ENCODE data around the gene SCGB1C2.
"Not testable (repeated sequence)": the region's sequence is repeated elsewhere in the genome, so short reads cannot be mapped to it uniquely, and the experiment has no call there.

SCGB1C2 gene

GRCh38 chr17:165939-166338 is 28.6 kb downstream of the SCGB1C2 start:
- no peak for TF ChIP-seq CTCF (IDR thresholded peaks at IDR 0.05; ENCODE audit: control insufficient read depth, extremely low read depth, insufficient read depth)
- no peak for DNase-seq (ENCODE audit: low read depth)
- H3K4me3 ChIP-seq (ENCODE audit: low read depth, low read length), result no peak overlapping the region

DNA sequence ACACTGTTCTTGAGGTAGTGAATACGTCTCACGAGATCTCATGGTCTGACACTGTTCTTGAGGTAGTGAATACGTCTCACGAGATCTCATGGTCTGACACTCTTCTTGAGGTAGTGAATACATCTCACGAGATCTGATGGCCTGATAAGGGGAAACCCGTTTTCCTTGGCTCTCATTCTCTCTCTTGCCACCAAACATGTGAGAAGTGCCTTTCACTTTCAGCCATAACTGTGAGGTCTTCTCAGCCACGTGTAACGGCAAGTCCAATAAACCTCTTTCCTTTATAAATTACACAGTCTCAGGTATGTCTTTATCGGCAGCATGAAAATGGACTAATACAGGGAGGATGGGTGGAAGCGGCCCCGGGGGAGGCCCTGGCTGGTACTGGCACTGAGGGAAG is 31.2 kb downstream of the SCGB1C2 start:
- H3K4me3 ChIP-seq (ENCODE audit: low read depth, low read length); DNase-seq (ENCODE audit: low read depth): not testable (repeated sequence)

GRCh38 chr17:170130-170670 is 32.8 kb downstream of the SCGB1C2 start:
- H3K4me3 ChIP-seq (ENCODE audit: low read depth, low read length), result no peak overlapping the region
- no peak for TF ChIP-seq CTCF (IDR thresholded peaks at IDR 0.05; ENCODE audit: control insufficient read depth, extremely low read depth, insufficient read depth)
- DNase-seq (ENCODE audit: low read depth), result no peak

DNA sequence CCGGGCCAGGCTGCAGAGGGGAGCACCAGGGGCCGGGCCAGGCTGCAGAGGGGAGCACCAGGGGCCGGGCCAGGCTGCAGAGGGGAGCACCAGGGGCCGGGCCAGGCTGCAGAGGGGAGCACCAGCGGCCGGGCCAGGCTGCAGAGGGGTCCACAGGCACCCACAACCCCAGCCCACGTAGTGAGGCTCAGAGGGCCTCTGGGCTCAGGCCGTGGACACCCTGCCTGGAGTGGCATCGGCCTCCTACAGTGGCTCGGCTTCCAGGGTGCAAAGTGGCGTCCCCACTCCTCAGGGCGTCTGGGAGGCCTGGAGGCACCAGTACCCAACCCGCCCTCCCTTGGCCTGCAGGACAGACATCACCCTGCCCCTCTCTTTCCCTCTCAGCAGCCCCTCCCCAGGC is 34.5 kb downstream of the SCGB1C2 start:
- no peak overlapping the region for H3K4me3 ChIP-seq (ENCODE audit: low read depth, low read length)
- no peak for DNase-seq (ENCODE audit: low read depth)
- TF ChIP-seq CTCF (IDR thresholded peaks at IDR 0.05; ENCODE audit: control insufficient read depth, extremely low read depth, insufficient read depth), result no peak

GRCh38 chr17:172401-172800 is 35.0 kb downstream of the SCGB1C2 start:
- DNase-seq (ENCODE audit: low read depth), result no peak
- no peak for TF ChIP-seq CTCF (IDR thresholded peaks at IDR 0.05; ENCODE audit: control insufficient read depth, extremely low read depth, insufficient read depth)
- no peak overlapping the region for H3K4me3 ChIP-seq (ENCODE audit: low read depth, low read length)

GRCh38 chr17:173166-173911 is 36.0 kb downstream of the SCGB1C2 start:
- no peak for DNase-seq (ENCODE audit: low read depth)
- no peak overlapping the region for H3K4me3 ChIP-seq (ENCODE audit: low read depth, low read length)
- no peak for TF ChIP-seq CTCF (IDR thresholded peaks at IDR 0.05; ENCODE audit: control insufficient read depth, extremely low read depth, insufficient read depth)

- H3K4me3 ChIP-seq (ENCODE audit: low read depth, low read length), result no peak overlapping the region
- DNase-seq (ENCODE audit: low read depth), result no peak
- TF ChIP-seq CTCF (IDR thresholded peaks at IDR 0.05; ENCODE audit: control insufficient read depth, extremely low read depth, insufficient read depth), result no peak
Observed at GRCh38 chr17:177155-177554, 39.8 kb downstream of the SCGB1C2 start.

All from LNCaP clone FGC (cell line).